Activated T-helper 2 cell treated with anti-CD3 and anti-CD28 coated beads, Interferon-gamma antibody, Interleukin-2, Interleukin-4, amounts not matched to agents 10 μg/mL and 5 μg/mL and 100 μg/mL, durations not matched to agents 14 hours and 24 hours and 36 hours (primary cell): Measurements from ENCODE around the gene COLQ. TPM values are rescaled to one million over a fixed set of nuclear protein-coding genes. Genes with fewer than 3 reads are reported as not detected.

Experiments
- DNase-seq: peaks from one replicate; pipeline ENCODE4 v3.0.0; 2021; ENCODE audit warnings: low spot score
- H3K27ac Mint-ChIP-seq: one replicate; pipeline ENCODE4 v1.8.0; 2021; ENCODE audit warnings: mixed read lengths
- H3K27me3 Mint-ChIP-seq: one replicate; pipeline ENCODE4 v1.8.0; 2021; ENCODE audit warnings: low read depth, mixed read lengths
- H3K36me3 Mint-ChIP-seq: one replicate; pipeline ENCODE4 v1.8.0; 2021; ENCODE audit warnings: low read depth, mixed read lengths
- H3K4me1 Mint-ChIP-seq: one replicate; pipeline ENCODE4 v1.8.0; 2021; ENCODE audit warnings: low read depth, mixed read lengths
- H3K4me3 Mint-ChIP-seq: one replicate; pipeline ENCODE4 v1.8.0; 2021; ENCODE audit warnings: low read depth, mild to moderate bottlenecking, moderate library complexity, mixed read lengths
- H3K9me3 Mint-ChIP-seq: one replicate; pipeline ENCODE4 v1.8.0; 2021; ENCODE audit warnings: mixed read lengths
- intact Hi-C: fragments of 100-400 bp; cut with micrococcal nuclease; formaldehyde crosslinking; loops from one replicate; pipeline ENCODE4 v1.15.1; 2023
- total RNA-seq: library from RNA; stranded (reverse); gene quantifications from 2 replicates; pipeline ENCODE4 v1.2.3, GENCODE V29; 2022

The COLQ gene
- total RNA-seq, 1 donor from 2014 or later: 2.1 TPM

DNA sequence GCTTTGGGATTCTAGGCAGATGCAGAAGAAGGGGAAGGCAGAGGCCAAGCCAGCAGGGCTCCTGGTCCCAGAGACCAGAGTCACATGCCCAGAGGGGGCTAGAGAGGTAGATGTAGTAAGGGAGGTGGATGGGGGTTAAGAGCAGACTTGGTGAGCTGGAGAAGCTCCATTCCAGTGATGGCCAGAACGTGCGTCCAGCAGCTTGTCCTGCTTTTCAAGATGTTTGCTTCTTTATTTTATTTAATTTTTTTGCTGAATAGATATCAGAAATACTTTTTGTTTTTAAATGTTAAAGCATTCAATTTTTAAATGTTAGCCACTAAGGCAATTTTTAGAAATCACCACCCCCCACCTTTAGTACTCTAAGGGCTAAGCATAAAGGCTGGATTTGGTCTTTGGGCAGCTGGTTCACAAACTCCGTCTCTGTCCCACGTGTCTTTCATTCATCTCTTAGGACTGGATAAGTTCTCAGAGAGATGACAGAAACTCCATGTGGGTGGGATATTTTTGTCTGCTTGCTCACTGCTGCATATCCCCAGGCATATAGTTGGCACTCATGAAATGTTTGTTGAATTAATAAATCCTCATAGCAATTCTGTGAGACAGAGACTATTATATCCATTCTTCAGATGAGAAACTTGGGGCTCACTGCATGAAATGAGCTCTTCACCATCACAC, 6.7 kb downstream of the COLQ start:
- peaks cover 1% of the 10 kb centered on the region for H3K4me1 Mint-ChIP-seq
- no peak overlapping the region for H3K4me3 Mint-ChIP-seq
- intact Hi-C loops: no loop called here
- H3K36me3 Mint-ChIP-seq: no peaks in the 10 kb centered on the region
- no peak for DNase-seq
- H3K27ac Mint-ChIP-seq: no peak overlapping the region
- H3K9me3 Mint-ChIP-seq: no peaks in the 10 kb centered on the region
- H3K27me3 Mint-ChIP-seq: peaks cover 2% of the 10 kb centered on the region

DNA sequence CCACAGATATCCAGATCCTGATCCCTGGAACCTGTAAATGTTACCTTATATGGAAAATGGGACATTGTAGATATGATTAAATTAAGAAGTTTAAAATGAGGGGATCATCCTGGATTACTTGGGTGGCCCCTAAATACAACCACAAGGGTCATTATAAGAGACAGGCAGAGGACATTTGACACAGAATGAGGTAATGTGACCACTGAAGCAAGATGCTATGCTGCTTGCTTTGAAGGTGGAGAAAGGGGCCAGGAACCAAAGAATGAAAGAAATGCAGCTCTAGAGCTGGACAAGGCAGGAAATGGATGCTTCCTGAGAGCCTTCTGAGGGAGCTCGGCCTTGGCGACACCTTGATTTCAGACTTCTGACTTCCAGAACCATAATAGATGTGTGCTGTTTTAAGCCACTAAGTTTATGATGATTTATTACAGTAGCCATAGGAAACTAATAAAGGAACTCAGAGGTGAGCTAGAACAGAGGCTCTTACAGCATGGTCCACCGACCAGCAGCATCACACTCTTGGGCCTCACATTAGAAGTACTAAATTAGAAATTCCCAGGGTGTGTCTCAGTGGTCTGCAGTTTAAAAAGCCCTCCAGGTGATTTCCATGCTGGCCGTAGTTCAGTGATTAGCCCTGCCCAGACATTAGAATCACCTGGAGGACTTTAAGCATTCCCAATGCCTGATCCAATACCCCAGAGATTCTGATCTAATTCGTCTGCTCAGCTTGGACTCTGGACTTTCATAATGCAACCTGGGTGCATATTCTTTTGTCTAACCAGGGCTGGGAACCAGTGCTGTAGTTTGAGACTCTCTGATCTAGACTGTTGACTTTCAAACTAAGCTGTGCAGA, 7.5 kb downstream of the COLQ start:
- intact Hi-C loops: no loop called here
- Mint-ChIP-seq H3K4me1 (peaks cover 1% of the 10 kb centered on the region), H3K27ac (no peak overlapping the region), H3K9me3 (no peaks in the 10 kb centered on the region), H3K4me3 (no peak overlapping the region), H3K36me3 (no peaks in the 10 kb centered on the region), H3K27me3 (peaks cover 2% of the 10 kb centered on the region)
- DNase-seq: no peak

DNA sequence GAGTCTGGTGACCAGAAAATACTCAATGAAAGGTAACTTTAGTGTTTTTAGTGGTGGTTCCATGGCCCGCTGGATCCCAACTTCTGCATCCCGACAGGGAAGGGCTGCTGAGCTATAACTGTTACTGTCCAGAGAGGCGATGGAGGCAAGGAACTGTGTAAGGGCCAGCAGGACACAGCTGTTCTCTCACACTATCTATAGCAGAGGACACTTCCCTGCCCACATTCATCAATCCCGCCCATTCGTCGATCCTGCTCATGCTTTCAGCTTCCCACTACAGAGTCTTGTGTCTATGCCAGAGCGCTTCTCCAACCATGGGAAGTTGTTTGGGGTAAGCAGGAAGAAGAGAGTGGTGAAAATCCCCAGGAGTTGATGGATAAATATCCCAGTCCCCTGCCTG, 8.4 kb downstream of the COLQ start:
- Mint-ChIP-seq H3K36me3 (no peaks in the 10 kb centered on the region), H3K9me3 (no peaks in the 10 kb centered on the region), H3K4me3 (no peak overlapping the region), H3K4me1 (peaks cover 1% of the 10 kb centered on the region), H3K27ac (no peak overlapping the region), H3K27me3 (peaks cover 2% of the 10 kb centered on the region)
- intact Hi-C loops: no loop called here
- DNase-seq: no peak

DNA sequence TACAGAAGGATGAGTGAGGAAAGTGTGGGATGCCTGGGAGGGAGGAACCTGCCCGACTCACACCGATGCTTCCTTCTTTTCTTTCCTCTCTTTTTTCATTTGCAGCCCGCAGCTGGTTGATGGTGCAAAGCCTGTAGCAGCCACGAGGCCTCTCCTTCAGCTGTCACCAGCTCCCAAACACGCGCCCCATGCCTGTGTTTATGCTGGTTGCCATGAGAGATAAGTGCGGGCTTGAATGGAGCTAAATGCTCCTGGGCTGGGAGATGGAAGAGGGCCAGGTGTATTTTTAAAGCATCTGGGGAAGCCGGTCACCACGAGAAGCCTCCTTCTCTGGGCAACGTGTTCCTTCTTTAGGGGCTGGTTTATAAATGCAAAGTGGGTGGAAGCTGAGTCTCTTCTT, 9.3 kb downstream of the COLQ start:
- H3K4me3 Mint-ChIP-seq: no peak overlapping the region
- no peak for DNase-seq
- intact Hi-C loops: no loop called here
- no peaks in the 10 kb centered on the region for H3K36me3 Mint-ChIP-seq
- H3K27ac Mint-ChIP-seq: no peak overlapping the region
- peaks cover 1% of the 10 kb centered on the region for H3K4me1 Mint-ChIP-seq
- H3K27me3 Mint-ChIP-seq: peaks cover 2% of the 10 kb centered on the region
- no peaks in the 10 kb centered on the region for H3K9me3 Mint-ChIP-seq

DNA sequence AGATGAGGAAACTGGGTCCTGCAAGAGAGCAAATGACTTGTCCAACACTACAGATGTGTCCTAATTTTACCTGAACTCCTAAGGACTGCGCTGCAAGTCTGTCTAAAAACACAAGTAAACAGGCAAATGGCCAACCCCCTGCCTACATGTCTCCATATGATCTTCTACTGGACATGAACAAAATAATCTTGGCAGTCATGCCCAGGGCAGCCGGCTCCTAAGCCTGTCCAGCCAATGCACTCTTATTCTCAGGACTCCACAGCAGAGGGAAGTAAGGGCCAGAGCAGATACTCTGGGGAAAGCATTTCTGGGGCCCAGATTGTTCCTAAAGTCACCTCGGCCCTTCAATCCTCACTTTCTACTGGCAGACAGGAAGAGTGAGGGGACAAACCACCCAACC, 10.3 kb downstream of the COLQ start:
- Mint-ChIP-seq H3K4me1 (peaks cover 1% of the 10 kb centered on the region), H3K27me3 (peaks cover 2% of the 10 kb centered on the region), H3K36me3 (no peaks in the 10 kb centered on the region), H3K27ac (no peak overlapping the region), H3K4me3 (no peak overlapping the region), H3K9me3 (no peaks in the 10 kb centered on the region)
- DNase-seq: no peak
- intact Hi-C loops: no loop called here

DNA sequence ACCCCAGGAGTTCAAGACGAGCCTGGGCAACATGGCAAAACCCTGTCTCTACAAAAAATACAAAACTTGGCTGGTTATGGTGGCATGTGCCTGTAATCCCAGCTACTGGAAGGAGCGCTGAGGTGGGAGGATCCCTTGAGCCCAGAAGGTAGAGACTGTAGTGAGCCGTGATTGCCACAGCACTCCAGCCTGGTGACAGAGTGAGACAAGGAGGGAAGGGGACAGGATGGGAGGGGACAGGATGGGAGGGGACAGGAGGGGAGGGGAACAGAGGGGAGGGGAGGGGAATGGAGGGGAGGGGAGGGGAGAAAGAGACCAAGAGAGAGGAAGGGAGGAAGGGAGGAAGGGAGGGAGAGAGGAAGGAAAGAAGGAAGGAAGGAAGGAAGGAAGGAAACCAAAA, 11.0 kb downstream of the COLQ start:
- Mint-ChIP-seq H3K4me3 (no peak overlapping the region), H3K4me1 (peaks cover 1% of the 10 kb centered on the region), H3K9me3 (no peaks in the 10 kb centered on the region), H3K27me3 (peaks cover 2% of the 10 kb centered on the region), H3K36me3 (no peaks in the 10 kb centered on the region), H3K27ac (no peak overlapping the region)
- intact Hi-C loops: no loop called here
- DNase-seq: no peak

DNA sequence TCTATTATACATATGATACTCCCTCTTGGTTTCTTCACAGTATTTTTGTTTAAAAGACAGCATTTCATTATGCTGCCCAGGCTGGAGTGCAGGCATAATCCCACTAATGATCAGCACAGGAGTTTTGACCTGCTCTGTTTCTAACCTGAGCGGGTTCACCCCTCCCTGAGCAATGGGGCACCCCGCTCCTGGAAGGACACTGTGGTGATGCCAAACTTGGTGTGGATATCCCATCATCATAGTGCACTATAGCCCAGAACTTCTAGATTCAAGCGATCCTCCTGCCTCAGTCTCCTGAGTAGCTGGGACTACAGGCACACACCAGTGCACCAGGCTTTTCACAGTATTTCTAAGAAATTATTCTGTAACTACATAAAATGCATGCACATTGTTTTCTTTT, 14.9 kb downstream of the COLQ start:
- Mint-ChIP-seq H3K36me3 (no peaks in the 10 kb centered on the region), H3K9me3 (no peaks in the 10 kb centered on the region), H3K4me3 (no peak overlapping the region), H3K27me3 (no peaks in the 10 kb centered on the region), H3K4me1 (no peaks in the 10 kb centered on the region), H3K27ac (no peak overlapping the region)
- no peak for DNase-seq
- intact Hi-C loops: no loop called here

DNA sequence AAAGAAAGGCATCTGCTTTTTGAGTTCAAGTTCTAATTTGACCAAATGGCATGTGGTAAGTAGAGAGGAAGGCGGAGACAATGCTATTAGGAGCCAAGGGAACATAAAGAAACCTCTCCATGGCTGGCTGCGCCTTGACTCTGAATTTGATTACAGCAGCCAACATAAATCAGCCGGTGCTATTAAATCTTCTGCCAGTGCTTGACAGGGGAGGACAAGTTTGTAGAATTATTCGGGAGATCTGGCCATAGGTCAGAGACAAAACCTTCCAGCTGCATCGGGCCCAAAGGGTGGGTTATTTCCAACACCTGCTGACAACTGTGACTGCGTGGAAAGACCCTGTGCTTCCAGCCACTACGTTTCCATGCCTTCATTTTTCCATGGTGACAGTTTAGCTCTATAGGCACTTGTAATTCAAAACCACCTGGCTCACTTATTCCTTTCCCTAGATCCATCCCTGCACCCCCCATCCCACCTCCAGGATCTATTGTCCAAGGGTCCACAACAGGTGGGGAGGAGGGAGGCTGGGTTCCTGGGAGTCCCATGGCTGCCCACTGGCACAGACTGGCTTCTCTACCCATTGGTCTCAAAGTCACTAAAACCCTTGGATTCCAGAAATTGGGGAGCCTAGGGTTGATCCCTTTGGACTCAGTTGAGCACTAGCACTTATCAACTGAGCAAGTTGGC, 15.9 kb downstream of the COLQ start:
- no peak for DNase-seq
- intact Hi-C loops: no loop called here
- H3K4me3 Mint-ChIP-seq: no peak overlapping the region
- H3K27ac Mint-ChIP-seq: no peak overlapping the region
- H3K36me3 Mint-ChIP-seq: no peaks in the 10 kb centered on the region
- peaks cover 4% of the 10 kb centered on the region for H3K4me1 Mint-ChIP-seq
- H3K27me3 Mint-ChIP-seq: no peaks in the 10 kb centered on the region
- no peaks in the 10 kb centered on the region for H3K9me3 Mint-ChIP-seq

DNA sequence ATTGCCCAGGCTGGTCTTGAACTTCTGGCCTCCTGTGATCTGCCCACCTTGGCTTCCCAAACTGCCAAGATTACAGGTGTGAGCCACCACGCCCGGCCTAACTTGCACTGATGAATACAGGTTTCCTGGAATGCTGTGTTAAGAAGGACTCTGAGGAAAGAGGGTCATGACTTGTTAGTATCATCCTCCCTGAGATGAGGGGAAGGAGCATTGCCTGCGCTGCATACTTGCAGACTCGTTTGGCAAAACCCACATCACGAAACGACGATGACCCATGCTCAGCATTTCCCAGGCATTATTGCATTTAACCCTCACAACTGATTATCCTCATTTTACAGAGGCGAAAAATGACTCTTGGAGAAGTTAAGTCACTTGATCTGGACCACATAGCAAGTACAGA, 18.9 kb downstream of the COLQ start:
- Mint-ChIP-seq H3K4me3 (no peak overlapping the region), H3K36me3 (no peaks in the 10 kb centered on the region), H3K27ac (no peak overlapping the region), H3K4me1 (peaks cover 20% of the 10 kb centered on the region), H3K9me3 (no peaks in the 10 kb centered on the region), H3K27me3 (no peaks in the 10 kb centered on the region)
- no peak for DNase-seq
- intact Hi-C loops: loop anchor here (5.0 kb wide), 1 partner anchor 75 kb away; the partner anchor contains the start of genes EAF1 and METTL6

DNA sequence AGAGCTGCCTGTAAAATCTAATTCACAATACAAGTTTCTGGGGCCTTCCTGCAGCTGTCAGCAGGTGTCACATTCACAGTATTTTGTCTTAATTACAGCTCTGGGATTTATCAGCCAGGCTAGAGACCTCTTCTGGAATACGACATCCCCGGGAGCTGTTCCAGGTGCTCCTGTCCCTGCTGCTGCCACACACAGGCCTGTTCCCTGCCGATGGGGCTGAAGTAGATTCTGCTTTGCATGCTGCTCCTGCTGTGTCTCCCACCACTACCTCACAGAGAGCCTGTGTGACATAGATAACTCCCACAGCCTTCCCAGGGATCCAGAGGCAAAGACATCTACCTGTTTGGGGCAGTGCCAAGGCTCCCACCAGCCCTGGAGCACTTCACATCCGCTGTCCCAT, 20.4 kb downstream of the COLQ start:
- DNase-seq: no peak
- Mint-ChIP-seq H3K9me3 (no peaks in the 10 kb centered on the region), H3K27ac (no peak overlapping the region), H3K36me3 (no peaks in the 10 kb centered on the region), H3K4me1 (peaks cover 25% of the 10 kb centered on the region), H3K4me3 (no peak overlapping the region), H3K27me3 (no peaks in the 10 kb centered on the region)
- intact Hi-C loops: loop anchor here (2.0 to 5.0 kb wide), 2 partner anchors 56 to 74 kb away; partner anchors contain the start of genes EAF1 and METTL6

DNA sequence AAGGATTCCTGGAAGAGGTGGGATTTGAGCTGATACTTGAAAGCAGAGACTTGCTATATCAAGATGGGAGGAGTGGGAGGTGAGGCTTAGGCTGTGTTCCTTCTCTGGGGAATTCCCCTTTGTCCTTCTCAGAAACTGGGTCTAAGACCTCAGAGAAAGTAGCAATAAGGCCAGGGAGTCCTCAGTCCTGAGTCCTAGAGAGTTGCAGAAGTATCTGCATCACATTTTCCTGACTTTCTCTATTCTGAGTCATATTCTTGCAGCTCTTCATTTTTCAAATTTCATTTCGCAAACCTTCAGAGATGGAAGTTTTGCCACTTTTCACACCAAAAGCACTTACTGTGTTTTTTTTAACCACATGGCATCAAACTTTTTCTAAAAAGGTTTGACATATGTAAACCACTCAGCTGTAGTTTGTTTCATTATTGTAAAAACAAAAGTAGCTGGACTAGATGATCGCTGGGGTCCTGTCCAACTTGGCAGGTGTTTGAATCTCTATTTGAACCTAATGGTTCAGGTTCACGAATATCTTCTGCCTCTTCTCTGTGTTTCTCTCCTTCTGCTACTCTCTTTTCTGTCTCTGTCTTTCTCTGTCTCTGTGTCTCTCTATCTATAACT, 21.3 kb downstream of the COLQ start:
- Mint-ChIP-seq H3K36me3 (no peaks in the 10 kb centered on the region), H3K4me1 (peaks cover 25% of the 10 kb centered on the region), H3K9me3 (no peaks in the 10 kb centered on the region), H3K27ac (peak overlapping the region; percentile 43), H3K4me3 (no peak overlapping the region), H3K27me3 (no peaks in the 10 kb centered on the region)
- no peak for DNase-seq
- intact Hi-C loops: loop anchor here (1.0 to 5.0 kb wide), 3 partner anchors 37 to 73 kb away; partner anchors contain the start of genes EAF1 and METTL6

DNA sequence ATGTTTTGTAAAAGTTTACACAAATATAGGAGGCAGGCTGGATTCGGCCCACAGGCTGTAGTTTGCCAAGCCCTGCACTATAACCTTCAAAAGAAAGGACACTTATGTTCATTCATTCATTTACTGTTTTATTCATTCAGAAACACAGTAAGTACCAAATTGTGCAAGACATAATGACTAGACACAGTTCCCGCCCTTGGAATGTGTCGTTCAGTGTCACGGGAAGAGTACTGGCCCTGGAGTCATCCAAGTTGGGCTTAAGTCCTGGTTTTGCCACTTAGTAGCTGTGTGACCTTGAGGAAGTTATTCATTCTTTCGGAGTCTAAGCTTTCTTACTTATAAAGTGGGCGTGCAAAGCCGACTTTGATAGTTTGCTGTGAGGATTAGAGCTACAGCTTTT, 22.0 kb downstream of the COLQ start:
- intact Hi-C loops: no loop called here
- H3K36me3 Mint-ChIP-seq: no peaks in the 10 kb centered on the region
- H3K9me3 Mint-ChIP-seq: no peaks in the 10 kb centered on the region
- H3K27ac Mint-ChIP-seq: peak overlapping the region; percentile 43
- no peak for DNase-seq
- H3K27me3 Mint-ChIP-seq: no peaks in the 10 kb centered on the region
- H3K4me3 Mint-ChIP-seq: no peak overlapping the region
- H3K4me1 Mint-ChIP-seq: peaks cover 25% of the 10 kb centered on the region
